K562 (cell line): ENCODE measurements around the gene SYT17. TPM values are rescaled to one million over a fixed set of nuclear protein-coding genes. Genes with fewer than 3 reads are reported as not detected.
A peak's percentile ranks its signal among the peaks of the same experiment; 100 is the strongest.

Experiments
- ATAC-seq: fragments of 200-7000 bp; cut with Tn5 transposase; 3 replicates; pipeline ENCODE4 v1.9.1; 2020; ENCODE audit warnings: moderate library complexity
- BruUV-seq: library from RNA; stranded (reverse); fragments of 400-500 nt; replicated peaks from 2 replicates; lab custom pipeline; 2021; lab: Mats Ljungman, UMichigan
- CTCF ChIA-PET: fragments of 300-600 bp; formaldehyde crosslinking; extraction: SDS; loops from one replicate; lab custom pipeline; 2021; ENCODE audit warnings: low intra/inter-chr PET ratio; lab: Yijun Ruan, JAX
- POLR2A ChIA-PET: fragments of 300-600, 350-650 bp; sonication (Branson Sonifier 250); formaldehyde crosslinking; extraction: SDS; loops from one replicate; lab custom pipeline; 2021; ENCODE audit warnings: antibody characterized with exemption, inconsistent platforms; lab: Yijun Ruan, JAX
- DNase-seq, 4 experiments: peaks; one replicate each; pipeline versions ENCODE4 v3.0.0 to v3.0.0-alpha.2; 2011 to 2018; ENCODE audit warnings: low spot score in 3 of 4, mixed read lengths in 3 of 4; ENCODE audit errors: extremely low read depth in 1 of 4
- FAIRE-seq: peaks from 2 replicates; lab custom pipeline; 2011; peaks lifted over from hg19 to GRCh38; lab: Jason Lieb, UNC
- H2AFZ ChIP-seq: 2 replicates; pipeline ENCODE4 v1.6.0; 2011; ENCODE audit warnings: low read depth, low read length, control low read depth, inconsistent platforms
- H3K27ac ChIP-seq: fragments of 200-600 bp; 3 replicates; pipeline ENCODE4 v1.8.0; 2011; ENCODE audit warnings: low read depth, mild to moderate bottlenecking, control low read depth, inconsistent platforms, low read length, moderate library complexity, mixed read lengths; ENCODE audit errors: extremely low read depth
- H3K27me3 ChIP-seq, 2 experiments: fragments of 300-600 bp in 1 of 2; 2 replicates in 1 of 2; 3 replicates in 1 of 2; pipeline versions ENCODE4 v1.6.0 to v1.8.0; 2011; ENCODE audit warnings: inconsistent platforms in 2 of 2, low read length in 2 of 2, mild to moderate bottlenecking in 1 of 2, mixed read lengths in 1 of 2, moderate library complexity in 1 of 2; ENCODE audit not compliant: control insufficient read depth in 2 of 2, insufficient read depth in 2 of 2
- H3K36me3 ChIP-seq: fragments of 300-600 bp; 3 replicates; pipeline ENCODE4 v1.8.0; 2011; ENCODE audit warnings: mild to moderate bottlenecking, low read length, inconsistent platforms; ENCODE audit not compliant: control insufficient read depth, insufficient read depth
- H3K4me1 ChIP-seq, 2 experiments: fragments of 200-600 bp in 1 of 2; replicated peaks in 1 of 2; 2 replicates in 1 of 2; 3 replicates in 1 of 2; pipeline versions ENCODE4 v1.5.1 to v1.8.0; 2011; ENCODE audit warnings: inconsistent platforms in 2 of 2, low read length in 2 of 2, mild to moderate bottlenecking in 1 of 2, mixed read lengths in 1 of 2, moderate library complexity in 1 of 2; ENCODE audit not compliant: control insufficient read depth in 2 of 2, insufficient read depth in 2 of 2
- H3K4me2 ChIP-seq: 2 replicates; pipeline ENCODE4 v1.6.1; 2011; ENCODE audit warnings: low read length, control low read depth, inconsistent platforms, mixed read lengths; ENCODE audit not compliant: insufficient read depth
- H3K4me3 ChIP-seq: fragments of 200-600 bp; sonication (generic), shearing (Covaris generic); 2 replicates; pipeline ENCODE4 v1.5.1; 2016; ENCODE audit warnings: control low read depth, inconsistent platforms
- H3K79me2 ChIP-seq: fragments of 200-600 bp; 3 replicates; pipeline ENCODE4 v1.8.0; 2011; ENCODE audit warnings: low read length, inconsistent platforms; ENCODE audit not compliant: control insufficient read depth, insufficient read depth
- H3K9ac ChIP-seq, 2 experiments: 2 replicates each; pipeline versions ENCODE4 v1.6.0 to v1.6.1; 2011; ENCODE audit warnings: low read depth in 2 of 2, low read length in 2 of 2, control low read depth in 1 of 2, inconsistent platforms in 1 of 2, mild to moderate bottlenecking in 1 of 2, mixed read lengths in 1 of 2; ENCODE audit not compliant: insufficient read depth in 1 of 2
- H3K9me1 ChIP-seq: one replicate; pipeline ENCODE4 v1.6.0; 2011; ENCODE audit warnings: inconsistent platforms, mild to moderate bottlenecking, low read length, moderate library complexity; ENCODE audit not compliant: control insufficient read depth, insufficient read depth
- H3K9me3 ChIP-seq: replicated peaks from 2 replicates; pipeline ENCODE4 v1.5.1; 2011; ENCODE audit warnings: low read depth, low read length, inconsistent platforms; ENCODE audit not compliant: control insufficient read depth, insufficient read depth
- H4K20me1 ChIP-seq: replicated peaks from 2 replicates; pipeline ENCODE4 v1.6.1; 2011; ENCODE audit warnings: low read length, inconsistent platforms, mixed read lengths; ENCODE audit not compliant: control insufficient read depth, insufficient read depth
- ATF7 ChIP-seq: fragments of 450-650 bp; IDR thresholded peaks from 2 replicates; pipeline ENCODE4 v1.7.1; 2014; ENCODE audit warnings: mild to moderate bottlenecking, moderate library complexity
- BCOR ChIP-seq: fragments of 450-650 bp; IDR thresholded peaks from 2 replicates; pipeline ENCODE4 v1.6.1; 2016
- KHSRP ChIP-seq: fragments of 450-650 bp; IDR thresholded peaks from 2 replicates; pipeline ENCODE4 v1.6.1; 2017
- MCM2 ChIP-seq: fragments of 450-650 bp; IDR thresholded peaks from 2 replicates; pipeline ENCODE4 v1.6.1; 2017; ENCODE audit warnings: low read depth, mild to moderate bottlenecking
- MYNN ChIP-seq, 2 experiments: sonication (generic); formaldehyde crosslinking in 1 of 2; IDR thresholded peaks; 2 replicates each; pipeline versions ENCODE4 v1.5.0 to v1.6.1; 2016 to 2020; ENCODE audit warnings: antibody characterized with exemption in 1 of 2, missing genetic modification reagents in 1 of 2
- NFATC3 ChIP-seq: fragments of 450-650 bp; IDR thresholded peaks from 2 replicates; pipeline ENCODE4 v1.6.1; 2017; ENCODE audit warnings: mild to moderate bottlenecking
- RB1 ChIP-seq: fragments of 450-650 bp; IDR thresholded peaks from 2 replicates; pipeline ENCODE4 v1.6.1; 2017; ENCODE audit warnings: low read depth, mild to moderate bottlenecking
- RBM22 ChIP-seq: fragments of 200-400 bp; formaldehyde crosslinking; IDR thresholded peaks from 2 replicates; pipeline ENCODE4 v1.6.1; 2018; ENCODE audit warnings: low read length, low read depth; ENCODE audit not compliant: poor library complexity, severe bottlenecking
- SREBF1 ChIP-seq: fragments of 150-350 bp; IDR thresholded peaks from 2 replicates; pipeline ENCODE4 v1.6.1; 2014; ENCODE audit warnings: antibody characterized with exemption, low read depth, low read length, borderline replicate concordance
- ZKSCAN8 ChIP-seq: fragments of 200-800 bp; sonication (Bioruptor generic); IDR thresholded peaks from 2 replicates; pipeline ENCODE4 v1.6.1; 2016; ENCODE audit warnings: missing genetic modification characterization, missing compliant biosample characterization
- ZNF717 ChIP-seq: fragments of 250-450 bp; sonication (Bioruptor Pico); IDR thresholded peaks from 2 replicates; pipeline ENCODE4 v1.5.0; 2021
- WGBS: fragments of 100-300 bp; shearing (Covaris generic); methylation state at CpG from one replicate; pipeline ENCODE4 v1.1.6; 2016; ENCODE audit warnings: low coverage, mixed read lengths; ENCODE audit not compliant: insufficient coverage; ENCODE audit errors: missing lambda C conversion rate; 5-methylcytosine and 5-hydroxymethylcytosine counted together
- in situ Hi-C: fragments of 300-500 bp; cut with MboI; formaldehyde crosslinking; loops from 4 replicates; pipeline ENCODE4 v1.15.0; 2018; ENCODE audit warnings: inconsistent platforms, mixed read lengths
- intact Hi-C: fragments of 100-400 bp; cut with micrococcal nuclease; formaldehyde crosslinking; loops from 2 replicates; pipeline ENCODE4 v1.14.2; 2022
- polyA plus RNA-seq, 8 experiments: library from polyadenylated mRNA; depleted of rRNA in 4 of 8; stranded (reverse) in 5 of 8; unstranded in 3 of 8; fragments of >200 nt; fragmentation: Nextera tagmentation in 2 of 8; fragmentation: Illumina TruSeq in 1 of 8; extraction: Ambion mirVana in 2 of 8; extraction: Trizol in 1 of 8; gene quantifications; 2 replicates each; pipeline versions ENCODE4 v1.2.1 to v1.2.3, GENCODE V29; 2011 to 2014; ENCODE audit warnings: inconsistent platforms in 1 of 8, missing spikeins in 1 of 8
- total RNA-seq, 7 experiments: library from RNA; depleted of rRNA in 6 of 7; stranded (reverse); fragments of >200 nt in 6 of 7; fragmentation: Illumina TruSeq in 2 of 7; extraction: Trizol in 2 of 7; gene quantifications; 2 replicates each; pipeline versions ENCODE4 v1.2.1 to v1.2.3, GENCODE V29; 2011 to 2021; ENCODE audit warnings: low replicate concordance in 1 of 7
- TF ChIP-seq, protein P1 (sequence below): fragments of 250-450 bp; sonication (Bioruptor Pico); IDR thresholded peaks from 2 replicates; pipeline ENCODE4 v1.8.0; 2021; ENCODE audit warnings: moderate library complexity, mild to moderate bottlenecking, inconsistent platforms
- TF ChIP-seq, protein P2 (sequence below): sonication (generic); formaldehyde crosslinking; IDR thresholded peaks from 2 replicates; pipeline ENCODE4 v1.8.0; 2022; ENCODE audit warnings: missing genetic modification reagents, mild to moderate bottlenecking, moderate library complexity, borderline replicate concordance
- TF ChIP-seq, protein P3 (sequence below): fragments of 450-650 bp; IDR thresholded peaks from 2 replicates; pipeline ENCODE4 v1.6.1; 2018; ENCODE audit not compliant: partially characterized antibody

SYT17 gene
- total and polyA plus RNA-seq, 9 of the 15 experiments (the other 6 are each of a cell fraction or from before 2014, with no cell fraction given): not detected

DNA sequence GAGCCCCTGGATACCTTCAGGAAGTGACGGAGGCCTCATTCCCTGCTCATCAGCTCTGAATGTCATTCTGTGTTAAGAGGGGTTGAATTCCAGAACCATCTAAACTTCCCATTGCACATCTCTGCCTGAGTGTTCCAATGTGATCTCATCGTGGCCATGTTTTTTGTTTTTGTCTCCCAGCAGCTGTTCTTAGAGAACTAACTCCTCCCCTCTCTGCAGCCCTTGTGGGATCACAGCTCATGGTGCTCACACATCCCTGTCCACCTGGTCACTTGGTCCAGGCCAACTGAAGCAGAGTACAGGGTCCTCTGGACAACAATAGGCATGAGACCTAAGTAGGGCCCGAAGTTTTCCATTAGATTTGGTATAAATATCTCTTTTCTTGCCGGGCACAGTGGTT lies 6.0 kb upstream of the SYT17 start:
- Histone ChIP-seq H4K20me1 (no peaks in the 10 kb centered on the region), H3K9me3 (no peaks in the 10 kb centered on the region; the same call in 1 of the 2 replicates), H3K4me2 (no peak overlapping the region), H3K4me1 (no peaks in the 10 kb centered on the region; a peak in 1 of 5 replicates), H3K9ac (no peak overlapping the region)
- ATAC-seq (no peak; the same call in 2 of the 3 replicates), FAIRE-seq (no peak)
- ChIA-PET POLR2A (no interaction called here), CTCF (no interaction called here)
- TF ChIP-seq, protein P1, sequence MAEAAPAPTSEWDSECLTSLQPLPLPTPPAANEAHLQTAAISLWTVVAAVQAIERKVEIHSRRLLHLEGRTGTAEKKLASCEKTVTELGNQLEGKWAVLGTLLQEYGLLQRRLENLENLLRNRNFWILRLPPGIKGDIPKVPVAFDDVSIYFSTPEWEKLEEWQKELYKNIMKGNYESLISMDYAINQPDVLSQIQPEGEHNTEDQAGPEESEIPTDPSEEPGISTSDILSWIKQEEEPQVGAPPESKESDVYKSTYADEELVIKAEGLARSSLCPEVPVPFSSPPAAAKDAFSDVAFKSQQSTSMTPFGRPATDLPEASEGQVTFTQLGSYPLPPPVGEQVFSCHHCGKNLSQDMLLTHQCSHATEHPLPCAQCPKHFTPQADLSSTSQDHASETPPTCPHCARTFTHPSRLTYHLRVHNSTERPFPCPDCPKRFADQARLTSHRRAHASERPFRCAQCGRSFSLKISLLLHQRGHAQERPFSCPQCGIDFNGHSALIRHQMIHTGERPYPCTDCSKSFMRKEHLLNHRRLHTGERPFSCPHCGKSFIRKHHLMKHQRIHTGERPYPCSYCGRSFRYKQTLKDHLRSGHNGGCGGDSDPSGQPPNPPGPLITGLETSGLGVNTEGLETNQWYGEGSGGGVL (CRISPR knock-in tag): no peak
- TF ChIP-seq ZKSCAN8 (CRISPR knock-in tag) (no peak), RBM22 (no peak), RB1 (no peak), ATF7 (peak; percentile 35; the same call in 1 of the 2 replicates), MCM2 (no peak), BCOR (no peak), NFATC3 (no peak), KHSRP (no peak), ZNF717 (CRISPR knock-in tag) (no peak), SREBF1 (no peak), MYNN (IDR thresholded peaks at IDR 0.05) (no peak), MYNN (CRISPR knock-in tag; IDR thresholded peaks at IDR 0.05) (no peak)
- TF ChIP-seq, protein P2, sequence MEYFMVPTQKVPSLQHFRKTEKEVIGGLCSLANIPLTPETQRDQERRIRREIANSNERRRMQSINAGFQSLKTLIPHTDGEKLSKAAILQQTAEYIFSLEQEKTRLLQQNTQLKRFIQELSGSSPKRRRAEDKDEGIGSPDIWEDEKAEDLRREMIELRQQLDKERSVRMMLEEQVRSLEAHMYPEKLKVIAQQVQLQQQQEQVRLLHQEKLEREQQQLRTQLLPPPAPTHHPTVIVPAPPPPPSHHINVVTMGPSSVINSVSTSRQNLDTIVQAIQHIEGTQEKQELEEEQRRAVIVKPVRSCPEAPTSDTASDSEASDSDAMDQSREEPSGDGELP (CRISPR knock-in tag): no peak
- TF ChIP-seq, protein P3, sequence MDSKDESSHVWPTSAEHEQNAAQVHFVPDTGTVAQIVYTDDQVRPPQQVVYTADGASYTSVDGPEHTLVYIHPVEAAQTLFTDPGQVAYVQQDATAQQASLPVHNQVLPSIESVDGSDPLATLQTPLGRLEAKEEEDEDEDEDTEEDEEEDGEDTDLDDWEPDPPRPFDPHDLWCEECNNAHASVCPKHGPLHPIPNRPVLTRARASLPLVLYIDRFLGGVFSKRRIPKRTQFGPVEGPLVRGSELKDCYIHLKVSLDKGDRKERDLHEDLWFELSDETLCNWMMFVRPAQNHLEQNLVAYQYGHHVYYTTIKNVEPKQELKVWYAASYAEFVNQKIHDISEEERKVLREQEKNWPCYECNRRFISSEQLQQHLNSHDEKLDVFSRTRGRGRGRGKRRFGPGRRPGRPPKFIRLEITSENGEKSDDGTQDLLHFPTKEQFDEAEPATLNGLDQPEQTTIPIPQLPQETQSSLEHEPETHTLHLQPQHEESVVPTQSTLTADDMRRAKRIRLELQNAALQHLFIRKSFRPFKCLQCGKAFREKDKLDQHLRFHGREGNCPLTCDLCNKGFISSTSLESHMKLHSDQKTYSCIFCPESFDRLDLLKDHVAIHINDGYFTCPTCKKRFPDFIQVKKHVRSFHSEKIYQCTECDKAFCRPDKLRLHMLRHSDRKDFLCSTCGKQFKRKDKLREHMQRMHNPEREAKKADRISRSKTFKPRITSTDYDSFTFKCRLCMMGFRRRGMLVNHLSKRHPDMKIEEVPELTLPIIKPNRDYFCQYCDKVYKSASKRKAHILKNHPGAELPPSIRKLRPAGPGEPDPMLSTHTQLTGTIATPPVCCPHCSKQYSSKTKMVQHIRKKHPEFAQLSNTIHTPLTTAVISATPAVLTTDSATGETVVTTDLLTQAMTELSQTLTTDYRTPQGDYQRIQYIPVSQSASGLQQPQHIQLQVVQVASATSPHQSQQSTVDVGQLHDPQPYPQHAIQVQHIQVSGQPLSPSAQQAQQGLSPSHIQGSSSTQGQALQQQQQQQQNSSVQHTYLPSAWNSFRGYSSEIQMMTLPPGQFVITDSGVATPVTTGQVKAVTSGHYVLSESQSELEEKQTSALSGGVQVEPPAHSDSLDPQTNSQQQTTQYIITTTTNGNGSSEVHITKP: peak; percentile 95
- TF ChIP-seq, all 486 proteins: peak for 2
- BruUV-seq: no TSS peak
- intact Hi-C loops: no loop called here
- peaks cover 2 to 21% of the 10 kb centered on the region in 2 experiments; a peak in 3 of 5 replicates for H3K27me3 ChIP-seq
- H3K79me2 ChIP-seq: no peaks in the 10 kb centered on the region
- no peaks in the 10 kb centered on the region for H3K36me3 ChIP-seq
- in situ Hi-C loops: no loop called here
- no peak overlapping the region for H2AFZ ChIP-seq
- no peak overlapping the region for H3K4me3 ChIP-seq
- no peak for DNase-seq
- H3K27ac ChIP-seq: no peak overlapping the region
- H3K9me1 ChIP-seq: no peaks in the 10 kb centered on the region
- WGBS: 5% methylated on average over 4 of the region's 4 CpGs
